ENCODE data around the gene SLC22A12.

The SLC22A12 gene

GRCh38 chr11:64564419-64564818 lies 26.6 kb upstream of the SLC22A12 start:
- DNase-seq, result no peak

DNA sequence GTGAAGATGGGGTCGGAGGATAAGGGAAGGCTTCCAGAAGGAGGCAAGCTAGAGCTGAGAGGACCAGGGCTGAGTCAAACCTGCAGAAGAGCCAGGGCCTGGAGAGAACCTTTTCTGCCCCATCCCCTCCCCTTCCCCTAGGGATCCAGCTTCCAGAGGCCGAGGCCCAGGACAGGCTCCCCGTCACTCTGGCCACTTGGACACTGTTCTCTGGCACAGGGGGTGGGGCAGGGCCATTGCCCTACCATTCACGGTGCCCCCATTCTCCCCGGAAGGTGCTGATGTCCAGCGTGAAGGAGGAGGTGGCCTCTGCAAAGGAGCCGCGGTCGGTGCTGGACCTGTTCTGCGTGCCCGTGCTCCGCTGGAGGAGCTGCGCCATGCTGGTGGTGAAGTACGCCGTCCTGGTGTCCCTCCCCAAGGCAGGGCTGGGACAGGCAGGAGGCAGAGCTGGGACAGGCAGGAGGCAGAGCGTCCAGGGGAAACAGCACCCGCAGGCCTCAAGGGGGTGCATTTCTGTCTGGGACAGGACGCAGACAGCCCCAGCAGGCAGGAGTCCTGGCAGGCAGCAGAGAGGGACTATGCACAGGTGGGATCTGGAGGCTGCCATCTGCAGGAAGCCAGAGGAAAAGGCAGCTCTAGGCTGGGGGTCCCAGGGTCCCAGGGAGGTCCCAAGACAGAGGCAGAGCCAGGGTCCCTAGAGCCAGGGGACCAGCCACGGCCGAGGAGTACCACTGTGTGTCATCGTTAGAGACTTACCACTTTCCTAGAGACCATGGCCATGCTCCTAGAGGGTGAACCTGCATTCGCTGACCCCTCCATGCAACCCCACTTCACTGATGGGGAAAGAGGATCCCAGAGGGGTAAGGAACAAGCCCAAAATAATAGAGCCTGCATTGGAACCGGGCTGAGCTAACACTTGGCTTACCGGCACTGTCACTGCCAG lies 25.8 kb upstream of the SLC22A12 start:
- DNase-seq, result no peak

DNA sequence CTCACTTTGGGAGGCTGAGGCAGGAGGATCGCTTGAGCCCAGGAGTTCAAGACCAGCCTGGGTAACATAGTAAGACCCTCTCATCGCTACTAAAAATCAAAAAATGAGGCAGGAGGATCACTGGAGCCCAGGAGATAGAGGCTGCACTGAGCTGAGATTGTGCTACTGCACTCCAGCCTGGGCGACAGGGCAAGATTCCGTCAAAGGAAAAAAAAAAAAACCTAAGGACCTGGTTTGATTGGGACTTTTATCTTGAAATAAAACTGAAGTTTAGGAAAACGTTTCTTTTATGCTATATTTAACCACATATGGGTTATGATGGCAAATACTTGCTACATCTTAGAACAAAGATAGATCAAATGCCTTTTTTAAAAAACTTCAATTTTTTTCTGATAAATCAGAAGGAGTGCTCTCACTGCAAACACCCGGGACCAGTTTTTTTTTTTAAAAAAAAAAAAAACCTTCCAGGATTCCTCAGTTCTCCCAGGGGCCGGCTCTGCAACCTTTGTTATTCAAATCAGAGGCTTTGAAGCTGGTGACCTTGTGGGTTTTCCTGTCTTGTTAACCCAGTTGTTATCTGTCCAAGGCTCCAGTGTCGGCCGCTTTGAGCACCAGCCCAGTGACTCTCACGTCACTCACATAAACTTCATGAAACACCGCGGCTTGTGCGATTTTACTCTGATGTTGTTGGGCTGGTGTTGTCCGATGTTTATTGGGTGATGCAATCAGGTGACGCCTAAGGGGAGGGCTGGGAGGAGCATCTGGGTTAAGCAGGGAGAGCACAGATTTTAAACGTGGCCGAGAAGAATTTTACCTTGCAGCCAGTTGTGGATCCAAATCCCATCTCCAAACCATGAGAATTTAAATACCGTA lies 24.7 kb upstream of the SLC22A12 start:
- peak; percentile 6 for DNase-seq

DNA sequence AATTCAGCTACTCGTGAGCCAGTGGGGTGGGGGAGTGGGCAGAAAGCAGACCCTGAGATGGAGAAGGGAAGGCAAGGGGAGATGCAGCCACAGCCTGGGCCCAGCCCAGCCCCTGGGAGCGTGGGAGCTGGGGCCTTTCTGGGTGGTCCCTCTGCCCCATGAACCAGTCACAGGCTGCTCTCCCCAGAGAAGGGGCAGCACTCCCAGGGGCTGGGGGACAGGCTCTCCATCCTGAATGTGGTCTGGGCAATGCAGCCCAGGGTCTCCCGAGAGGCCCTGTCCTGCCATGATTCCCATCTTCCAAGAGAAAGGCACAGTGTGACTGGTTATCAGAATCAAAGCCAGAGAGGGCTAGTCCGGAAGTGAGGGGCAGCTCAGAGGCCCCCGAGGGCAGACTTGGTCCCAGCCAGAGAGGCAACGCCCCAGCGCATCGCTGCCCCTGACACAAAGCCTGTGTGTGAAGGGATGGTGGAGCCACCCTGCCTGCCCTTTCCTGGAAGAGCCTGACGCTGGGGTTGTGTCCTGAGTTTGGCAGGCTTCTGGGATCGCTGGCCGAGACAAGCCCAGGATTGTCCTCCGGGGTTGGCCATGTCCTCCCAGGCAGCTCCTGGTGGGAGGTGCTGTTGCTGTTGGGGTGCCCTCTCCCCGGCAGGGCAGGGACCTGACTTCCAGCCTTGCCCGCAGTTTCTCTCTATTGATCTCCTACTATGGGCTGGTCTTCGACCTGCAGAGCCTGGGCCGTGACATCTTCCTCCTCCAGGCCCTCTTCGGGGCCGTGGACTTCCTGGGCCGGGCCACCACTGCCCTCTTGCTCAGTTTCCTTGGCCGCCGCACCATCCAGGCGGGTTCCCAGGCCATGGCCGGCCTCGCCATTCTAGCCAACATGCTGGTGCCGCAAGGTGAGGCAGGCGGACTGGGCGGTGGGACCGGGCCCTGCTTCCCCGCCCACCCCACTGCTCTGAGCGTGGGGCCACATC lies 23.8 kb upstream of the SLC22A12 start:
- DNase-seq, result no peak

- DNase-seq, result no peak
Observed at GRCh38 chr11:64568041-64568571, 22.9 kb upstream of the SLC22A12 start.

DNA sequence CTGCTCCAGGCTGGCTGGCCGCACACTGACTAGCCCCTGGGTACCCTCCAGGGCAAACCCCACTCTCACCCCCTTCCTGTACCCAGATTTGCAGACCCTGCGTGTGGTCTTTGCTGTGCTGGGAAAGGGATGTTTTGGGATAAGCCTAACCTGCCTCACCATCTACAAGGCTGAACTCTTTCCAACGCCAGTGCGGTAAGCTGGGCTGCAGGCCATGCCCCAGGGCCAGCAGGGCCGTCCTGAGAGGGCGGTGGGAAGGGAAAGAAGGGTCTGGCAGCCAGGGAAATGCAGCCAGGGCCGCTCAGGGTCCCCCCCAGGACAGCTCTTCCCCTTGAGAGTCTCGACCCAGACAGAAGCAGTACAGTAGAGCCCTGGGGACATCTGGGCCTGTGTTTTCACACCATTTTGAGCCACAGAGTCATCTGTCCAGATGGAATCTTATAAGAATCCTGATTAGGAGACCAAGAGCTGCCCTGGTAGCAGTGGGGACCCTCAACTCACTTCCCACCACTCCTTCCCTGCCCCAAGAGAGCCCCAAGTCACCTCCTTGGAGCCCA lies 22.4 kb upstream of the SLC22A12 start:
- no peak for DNase-seq

- no peak for DNase-seq
Observed at GRCh38 chr11:64569300-64569970, 21.6 kb upstream of the SLC22A12 start.

DNA sequence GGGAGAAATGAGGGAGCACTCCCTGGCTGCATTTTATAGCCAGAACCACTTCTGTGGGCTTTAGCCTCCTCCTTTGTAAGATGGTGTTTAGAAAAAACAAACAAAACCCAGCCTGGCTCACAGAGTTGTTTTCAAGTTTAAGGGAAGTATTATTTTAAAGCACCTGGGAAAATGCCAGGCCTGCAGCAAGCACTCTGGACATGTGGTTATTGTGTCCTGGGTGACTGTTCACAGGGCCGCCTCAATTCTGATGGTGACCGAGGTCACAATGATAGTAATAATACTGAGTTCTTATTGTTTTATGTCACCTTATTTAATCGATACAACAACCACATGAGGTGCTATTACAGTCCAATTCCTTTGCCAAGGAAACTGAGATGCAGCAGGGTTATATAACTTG lies 20.7 kb upstream of the SLC22A12 start:
- no peak for DNase-seq

DNA sequence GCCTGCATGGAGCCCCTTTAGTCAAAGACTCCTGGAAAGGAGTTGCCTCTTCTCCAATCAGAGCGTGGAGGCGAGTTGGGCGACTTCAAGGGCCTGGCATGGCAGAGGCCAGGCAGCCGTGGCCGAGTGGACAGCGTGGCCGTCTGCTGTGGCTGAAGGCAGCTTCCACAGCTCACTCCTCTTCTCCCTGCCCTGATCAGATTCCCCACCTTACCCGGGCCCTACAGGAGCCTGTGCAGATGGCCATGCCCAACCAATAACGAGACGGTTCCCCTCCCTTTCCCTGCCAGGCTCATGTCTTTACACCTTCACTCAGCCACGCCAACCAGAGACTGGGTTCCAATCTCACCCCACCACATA lies 20.0 kb upstream of the SLC22A12 start:
- no peak for DNase-seq

DNA sequence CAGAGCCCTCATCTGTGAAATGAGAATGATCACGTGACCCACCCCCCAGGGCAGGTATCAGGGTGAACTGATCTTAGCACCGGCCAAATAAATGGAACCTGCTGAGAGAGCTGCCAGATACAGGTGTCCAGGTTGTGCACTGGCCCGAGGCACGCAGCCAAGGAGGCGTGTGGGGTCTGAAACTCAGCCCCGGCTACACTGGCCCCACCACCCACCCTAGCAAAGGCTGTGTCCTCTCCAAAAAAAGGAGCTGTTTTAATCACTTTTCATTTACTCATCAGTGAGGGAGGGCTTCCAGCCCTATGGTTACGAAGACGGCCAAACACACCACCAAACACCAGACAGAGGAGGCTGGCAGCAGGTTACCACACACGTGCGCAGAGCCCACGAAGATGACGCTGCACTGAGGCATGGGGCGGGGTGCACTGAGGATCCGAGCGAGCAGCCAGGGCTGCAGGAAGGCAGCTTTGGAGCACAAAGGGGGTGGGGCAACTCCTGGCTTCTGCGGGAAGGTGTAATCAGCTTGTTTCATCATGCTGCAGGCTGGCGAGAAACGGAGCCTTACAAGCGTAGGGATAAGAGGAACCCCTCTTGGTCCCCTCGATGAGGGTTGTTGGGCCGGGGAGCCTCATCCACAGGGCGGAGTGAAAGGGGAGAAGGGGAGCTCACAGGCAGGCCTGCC lies 19.5 kb upstream of the SLC22A12 start:
- no peak for DNase-seq

GRCh38 chr11:64572143-64572542 lies 18.9 kb upstream of the SLC22A12 start:
- DNase-seq, result no peak

DNA sequence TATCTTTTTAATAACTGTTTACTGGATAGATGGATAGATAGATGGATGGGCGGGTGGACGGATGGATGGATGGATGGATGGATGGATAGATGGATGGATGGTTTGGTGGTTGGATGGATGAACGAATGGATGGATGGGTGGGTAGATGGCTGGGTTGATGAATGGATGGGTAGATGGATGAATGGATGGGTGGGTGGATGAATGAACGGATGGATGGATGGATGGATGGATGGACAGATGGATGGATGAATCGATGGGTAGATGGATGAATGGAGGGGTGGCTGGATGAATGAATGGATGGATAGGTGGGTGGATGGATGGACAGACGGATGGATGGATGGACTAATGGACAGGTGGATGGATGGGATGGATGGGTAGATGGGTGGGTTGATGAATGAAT lies 13.8 kb upstream of the SLC22A12 start:
- DNase-seq, result no peak

- DNase-seq, result no peak
Observed at GRCh38 chr11:64580412-64580811, 10.6 kb upstream of the SLC22A12 start.

DNA sequence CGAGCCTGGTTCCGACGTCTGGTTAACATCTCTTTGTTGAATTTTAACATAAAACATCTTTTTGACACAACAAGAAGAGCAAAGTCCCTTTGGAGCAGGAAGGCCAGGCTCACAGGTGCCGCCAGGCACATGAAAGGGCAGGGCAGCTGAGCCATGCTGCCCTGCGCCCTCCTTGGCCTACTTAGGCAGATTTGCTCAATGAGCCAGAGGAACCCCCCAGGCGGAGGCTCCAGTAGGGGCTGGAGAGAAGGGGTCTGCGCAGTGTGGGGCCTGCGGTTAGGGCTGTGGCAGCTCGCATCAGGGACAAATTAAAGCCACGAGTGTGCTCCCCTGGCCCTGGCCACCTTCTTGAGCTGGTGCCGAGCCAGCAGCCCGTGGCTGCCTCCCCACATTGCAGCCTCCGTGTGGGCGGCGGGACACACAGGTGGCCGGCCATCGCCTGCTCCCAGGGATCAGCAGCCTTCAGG lies 9.9 kb upstream of the SLC22A12 start:
- DNase-seq, result no peak

DNA sequence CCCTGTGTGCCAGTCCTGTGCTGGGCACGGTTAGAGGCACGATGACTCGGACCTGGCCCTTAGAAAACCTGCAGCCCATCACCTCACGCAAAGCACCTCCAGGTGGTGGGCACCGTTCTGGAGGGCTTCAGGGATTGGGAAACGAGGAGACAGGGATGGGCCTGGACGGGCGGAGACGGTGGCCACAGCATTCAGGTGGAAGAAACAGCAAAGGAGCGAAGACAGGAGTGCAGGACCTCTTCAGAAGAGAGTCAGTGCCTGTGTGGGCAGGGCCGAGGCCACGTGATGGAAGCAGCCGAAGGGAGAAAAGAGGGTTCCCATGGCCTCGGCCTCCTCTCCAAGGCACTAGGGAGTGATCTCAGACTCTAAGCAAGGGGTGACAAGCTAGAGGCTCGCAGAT lies 8.1 kb upstream of the SLC22A12 start:
- no peak for DNase-seq

DNA sequence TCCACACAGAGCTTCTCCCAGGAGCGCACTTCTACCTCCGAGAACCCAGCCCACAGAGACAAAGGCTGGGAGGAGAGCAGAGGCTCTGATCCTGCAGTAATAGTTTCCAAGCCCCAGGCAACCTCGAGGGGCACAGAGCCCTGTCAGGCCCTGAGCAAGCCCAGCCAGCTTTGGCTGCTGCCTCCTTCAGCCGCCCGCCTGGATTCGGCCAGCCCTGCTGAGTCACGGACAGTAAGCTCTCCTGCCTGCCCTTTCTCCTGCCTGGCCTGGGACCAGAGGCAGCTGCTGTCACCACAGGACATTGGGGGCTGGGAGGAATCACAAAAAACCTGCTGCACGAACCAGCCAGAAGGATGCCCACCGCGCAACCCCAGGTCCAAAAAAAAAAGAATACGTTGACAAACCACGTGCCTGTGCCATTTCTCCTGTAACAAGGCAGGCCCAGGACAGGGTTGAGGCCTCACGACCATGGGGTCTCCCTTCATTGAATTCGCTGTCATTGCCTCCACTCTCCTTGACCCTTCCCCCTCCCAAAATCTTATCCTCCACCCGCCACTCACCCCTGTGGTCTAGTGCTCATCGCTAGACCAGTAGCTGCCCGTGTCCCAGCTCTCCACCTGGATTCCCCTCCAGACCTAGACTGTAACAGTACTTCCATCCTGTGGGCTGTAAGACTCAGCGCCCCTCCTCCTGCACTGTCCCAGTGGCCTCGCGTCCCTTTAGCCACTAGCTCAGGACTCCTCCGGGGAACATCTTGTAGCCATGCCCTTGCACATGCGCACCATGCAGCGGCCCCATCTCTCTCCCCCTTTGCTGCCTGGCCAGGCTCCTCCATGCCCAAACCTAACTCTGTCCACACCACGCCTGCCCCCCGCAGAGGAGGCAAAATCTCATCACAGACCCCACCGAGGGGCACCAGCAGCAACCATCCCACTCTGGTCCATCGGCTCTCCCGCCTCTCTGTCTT lies 7.4 kb upstream of the SLC22A12 start:
- DNase-seq, result no peak

DNA sequence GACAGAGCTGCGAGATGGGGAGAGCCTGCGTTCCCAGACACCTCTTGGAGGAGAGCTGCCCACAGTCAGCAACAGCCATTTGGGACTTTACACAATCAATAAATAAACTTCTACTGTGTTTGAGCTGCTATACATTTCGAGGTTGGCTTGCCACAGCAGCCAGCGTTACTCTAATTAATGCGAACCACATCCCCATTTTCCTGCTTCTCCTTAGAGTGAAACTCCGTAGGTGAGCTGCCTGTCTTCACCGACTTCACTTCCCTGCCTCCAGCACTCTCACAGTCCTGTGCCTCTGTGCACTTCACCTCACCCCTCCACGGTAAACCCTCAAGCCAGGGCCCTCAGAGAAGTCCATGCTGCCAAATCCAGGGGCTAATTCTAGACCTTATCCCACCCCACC lies 5.9 kb upstream of the SLC22A12 start:
- no peak for DNase-seq

- no peak for DNase-seq
Observed at GRCh38 chr11:64586366-64586765, 4.7 kb upstream of the SLC22A12 start.

GRCh38 chr11:64588701-64589100 lies 2.3 kb upstream of the SLC22A12 start:
- no peak for DNase-seq

Measured in hematopoietic multipotent progenitor cell treated with erythropoietin and hydrocortisone succinate and interleukin-3 and kit ligand, for 8 days (in vitro differentiated cells).